ENCODE data around the gene PTPRZ1.

GRCh38 chr7:121908042-121908441 is 35.1 kb downstream of the PTPRZ1 start:
- TF ChIP-seq, protein P1, sequence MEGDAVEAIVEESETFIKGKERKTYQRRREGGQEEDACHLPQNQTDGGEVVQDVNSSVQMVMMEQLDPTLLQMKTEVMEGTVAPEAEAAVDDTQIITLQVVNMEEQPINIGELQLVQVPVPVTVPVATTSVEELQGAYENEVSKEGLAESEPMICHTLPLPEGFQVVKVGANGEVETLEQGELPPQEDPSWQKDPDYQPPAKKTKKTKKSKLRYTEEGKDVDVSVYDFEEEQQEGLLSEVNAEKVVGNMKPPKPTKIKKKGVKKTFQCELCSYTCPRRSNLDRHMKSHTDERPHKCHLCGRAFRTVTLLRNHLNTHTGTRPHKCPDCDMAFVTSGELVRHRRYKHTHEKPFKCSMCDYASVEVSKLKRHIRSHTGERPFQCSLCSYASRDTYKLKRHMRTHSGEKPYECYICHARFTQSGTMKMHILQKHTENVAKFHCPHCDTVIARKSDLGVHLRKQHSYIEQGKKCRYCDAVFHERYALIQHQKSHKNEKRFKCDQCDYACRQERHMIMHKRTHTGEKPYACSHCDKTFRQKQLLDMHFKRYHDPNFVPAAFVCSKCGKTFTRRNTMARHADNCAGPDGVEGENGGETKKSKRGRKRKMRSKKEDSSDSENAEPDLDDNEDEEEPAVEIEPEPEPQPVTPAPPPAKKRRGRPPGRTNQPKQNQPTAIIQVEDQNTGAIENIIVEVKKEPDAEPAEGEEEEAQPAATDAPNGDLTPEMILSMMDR (IDR thresholded peaks at IDR 0.05): no peak
- TF ChIP-seq EZH2 (IDR thresholded peaks at IDR 0.05) (no peak), EZH2phosphoT487 (IDR thresholded peaks at IDR 0.05) (no peak)
